Trophoblast cell (in vitro differentiated cells and primary cell): ENCODE measurements around the gene THG1L.
"Not testable (repeated sequence)": the region's sequence is repeated elsewhere in the genome, so short reads cannot be mapped to it uniquely, and the experiment has no call there.

Experiments
- DNase-seq, 2 donors: peaks; one replicate each; pipeline ENCODE4 v3.0.0-alpha.2; 2016
- H2AFZ ChIP-seq: 2 replicates; pipeline ENCODE4 v1.6.1; 2013; ENCODE audit warnings: low read length, moderate library complexity, mild to moderate bottlenecking; ENCODE audit not compliant: insufficient read depth, poor library complexity
- H2AK5ac ChIP-seq: 2 replicates; pipeline ENCODE4 v1.6.1; 2013; ENCODE audit warnings: mild to moderate bottlenecking, low read length
- H2BK120ac ChIP-seq: 2 replicates; pipeline ENCODE4 v1.6.1; 2013; ENCODE audit warnings: low read length, mild to moderate bottlenecking, moderate library complexity; ENCODE audit not compliant: insufficient read depth, poor library complexity
- H2BK12ac ChIP-seq: 2 replicates; pipeline ENCODE4 v1.6.1; 2013; ENCODE audit warnings: mild to moderate bottlenecking, low read length, moderate library complexity
- H2BK5ac ChIP-seq: 2 replicates; pipeline ENCODE4 v1.6.1; 2013; ENCODE audit warnings: low read length, low read depth, moderate library complexity, mild to moderate bottlenecking; ENCODE audit not compliant: poor library complexity
- H3K14ac ChIP-seq: 2 replicates; pipeline ENCODE4 v1.6.1; 2013; ENCODE audit warnings: mild to moderate bottlenecking, low read length
- H3K18ac ChIP-seq: 2 replicates; pipeline ENCODE4 v1.6.1; 2013; ENCODE audit warnings: mild to moderate bottlenecking, low read length
- H3K23ac ChIP-seq: 2 replicates; pipeline ENCODE4 v1.6.1; 2013; ENCODE audit warnings: low read length
- H3K27ac ChIP-seq: 2 replicates; pipeline ENCODE4 v1.5.1; 2013; ENCODE audit warnings: low read depth, mild to moderate bottlenecking, inconsistent platforms, low read length, moderate library complexity
- H3K27me3 ChIP-seq: 2 replicates; pipeline ENCODE4 v1.6.1; 2013; ENCODE audit warnings: inconsistent platforms, mild to moderate bottlenecking, low read length, moderate library complexity; ENCODE audit not compliant: insufficient read depth
- H3K36me3 ChIP-seq, 2 experiments: 1 replicate in 1 of 2; 2 replicates in 1 of 2; pipeline ENCODE4 v1.6.1; 2013; ENCODE audit warnings: low read length in 2 of 2, mild to moderate bottlenecking in 2 of 2, moderate library complexity in 1 of 2; ENCODE audit not compliant: insufficient read depth in 2 of 2, control insufficient read depth in 1 of 2
- H3K4ac ChIP-seq: 2 replicates; pipeline ENCODE4 v1.6.1; 2013; ENCODE audit warnings: low read depth, mild to moderate bottlenecking, low read length, moderate library complexity
- H3K4me1 ChIP-seq, 2 experiments: 1 replicate in 1 of 2; 2 replicates in 1 of 2; pipeline ENCODE4 v1.6.1; 2013; ENCODE audit warnings: low read length in 2 of 2, mild to moderate bottlenecking in 2 of 2, moderate library complexity in 1 of 2; ENCODE audit not compliant: insufficient read depth in 2 of 2, control insufficient read depth in 1 of 2
- H3K4me2 ChIP-seq: 2 replicates; pipeline ENCODE4 v1.6.1; 2013; ENCODE audit warnings: inconsistent platforms, mild to moderate bottlenecking, low read length, moderate library complexity
- H3K4me3 ChIP-seq: 2 replicates; pipeline ENCODE4 v1.5.1; 2013; ENCODE audit warnings: mild to moderate bottlenecking, low read depth, low read length, inconsistent platforms
- H3K79me1 ChIP-seq: one replicate; pipeline ENCODE4 v1.6.1; 2013; ENCODE audit warnings: low read length
- H3K79me2 ChIP-seq: 2 replicates; pipeline ENCODE4 v1.6.1; 2013; ENCODE audit warnings: low read length, mild to moderate bottlenecking; ENCODE audit not compliant: control insufficient read depth, insufficient read depth, poor library complexity
- H3K9ac ChIP-seq: 2 replicates; pipeline ENCODE4 v1.6.1; 2013; ENCODE audit warnings: mild to moderate bottlenecking, low read length
- H3K9me3 ChIP-seq: 2 replicates; pipeline ENCODE4 v1.6.1; 2013; ENCODE audit warnings: low read depth, mild to moderate bottlenecking, control low read depth, inconsistent platforms, low read length; ENCODE audit not compliant: insufficient read depth
- H4K12ac ChIP-seq: 2 replicates; pipeline ENCODE4 v1.6.1; 2013; ENCODE audit warnings: low read depth, mild to moderate bottlenecking, low read length, moderate library complexity
- H4K8ac ChIP-seq: 2 replicates; pipeline ENCODE4 v1.6.1; 2013; ENCODE audit warnings: low read depth, mild to moderate bottlenecking, low read length, moderate library complexity
- H4K91ac ChIP-seq: one replicate; pipeline ENCODE4 v1.6.1; 2013; ENCODE audit warnings: low read depth, mild to moderate bottlenecking, low read length, moderate library complexity
- WGBS: extraction: QIAGEN DNeasy Blood & Tissue Kit; methylation state at CpG from one replicate; pipeline ENCODE4 v1.1.7; 2013; ENCODE audit warnings: missing lambda C conversion rate; ENCODE audit not compliant: insufficient read length, insufficient coverage; ENCODE audit errors: extremely low coverage; 5-methylcytosine and 5-hydroxymethylcytosine counted together

Gene THG1L

GRCh38 chr5:157689942-157690689 is 41.1 kb upstream of the THG1L start:
- Histone ChIP-seq H3K23ac (no peak overlapping the region), H2AK5ac (no peak overlapping the region), H4K12ac (no peak overlapping the region), H3K79me1 (no peaks in the 10 kb centered on the region), H3K18ac (no peak overlapping the region), H3K4me3 (no peak overlapping the region), H3K27ac (no peak overlapping the region), H3K4me1 (no peaks in the 10 kb centered on the region), H2BK120ac (no peak overlapping the region), H4K91ac (no peak overlapping the region), H3K4me2 (no peak overlapping the region), H3K14ac (no peak overlapping the region), H2BK12ac (no peak overlapping the region), H3K4ac (no peak overlapping the region), H3K9me3 (peaks cover 2% of the 10 kb centered on the region), H3K27me3 (no peaks in the 10 kb centered on the region), H2BK5ac (no peak overlapping the region), H2AFZ (no peak overlapping the region), H3K36me3 (no peaks in the 10 kb centered on the region), H4K8ac (no peak overlapping the region), H3K79me2 (no peaks in the 10 kb centered on the region), H3K9ac (no peak overlapping the region)
- no CpG with 5 or more reads among the region's 52 CpGs for WGBS
- no peak for DNase-seq

DNA sequence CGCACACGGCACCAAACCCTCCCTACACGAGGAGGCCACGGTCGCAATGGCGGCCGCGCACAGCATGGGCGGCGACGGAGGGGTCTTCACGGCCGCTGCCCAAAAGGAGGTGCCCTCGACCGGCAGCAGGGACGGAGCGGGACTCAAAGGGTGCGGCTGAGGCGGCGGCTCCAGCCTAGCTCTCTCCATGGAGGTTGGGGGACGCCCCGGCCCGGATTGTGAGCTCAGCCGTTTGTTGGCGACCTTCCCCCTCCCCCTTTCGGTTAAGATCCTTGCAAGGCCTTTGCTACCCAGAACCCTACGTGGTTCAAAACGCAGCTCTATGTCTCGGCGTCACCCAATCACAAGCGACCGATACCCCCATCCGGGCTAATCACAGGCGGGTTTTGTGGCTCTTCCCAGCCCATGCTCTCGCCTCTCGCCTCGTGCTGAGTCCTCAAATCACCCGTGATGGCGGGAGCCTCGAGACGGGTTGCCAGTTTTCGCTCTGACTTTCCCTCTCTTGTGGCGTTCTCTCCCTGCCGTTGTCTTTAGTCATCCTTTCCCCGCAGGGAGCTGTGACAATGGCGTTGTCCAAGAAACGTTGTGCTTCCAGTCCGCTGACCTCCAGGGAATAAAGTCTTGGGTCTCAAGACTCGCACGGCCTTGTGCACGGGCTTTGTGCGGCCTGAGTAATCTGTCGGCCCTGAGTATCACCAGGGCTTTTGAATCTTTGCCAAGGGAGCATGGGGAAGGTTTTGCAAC is 40.4 kb upstream of the THG1L start:
- no peak overlapping the region for H2BK5ac ChIP-seq
- H3K4me2 ChIP-seq = no peak overlapping the region
- H3K14ac ChIP-seq = no peak overlapping the region
- DNase-seq = no peak
- H2BK12ac ChIP-seq = no peak overlapping the region
- H3K4ac ChIP-seq = no peak overlapping the region
- H4K8ac ChIP-seq = no peak overlapping the region
- no peak overlapping the region for H4K91ac ChIP-seq
- no peaks in the 10 kb centered on the region for H3K79me2 ChIP-seq
- H3K4me1 ChIP-seq = no peaks in the 10 kb centered on the region
- no peak overlapping the region for H2BK120ac ChIP-seq
- H3K18ac ChIP-seq = no peak overlapping the region
- H3K9ac ChIP-seq = no peak overlapping the region
- no peak overlapping the region for H2AFZ ChIP-seq
- no peaks in the 10 kb centered on the region for H3K79me1 ChIP-seq
- H3K4me3 ChIP-seq = no peak overlapping the region
- H3K36me3 ChIP-seq = no peaks in the 10 kb centered on the region
- H3K27me3 ChIP-seq = no peaks in the 10 kb centered on the region
- H3K23ac ChIP-seq = no peak overlapping the region
- no peak overlapping the region for H4K12ac ChIP-seq
- peaks cover 2% of the 10 kb centered on the region for H3K9me3 ChIP-seq
- H2AK5ac ChIP-seq = no peak overlapping the region
- WGBS = no CpG with 5 or more reads among the region's 53 CpGs
- H3K27ac ChIP-seq = no peak overlapping the region

- not testable (repeated sequence) for H3K27ac ChIP-seq, H3K4ac ChIP-seq, H4K12ac ChIP-seq, H3K9me3 ChIP-seq, H2BK5ac ChIP-seq, H2BK12ac ChIP-seq, H4K8ac ChIP-seq, H3K4me2 ChIP-seq, H3K4me3 ChIP-seq, H3K14ac ChIP-seq, H2AK5ac ChIP-seq, H2BK120ac ChIP-seq, H3K36me3 ChIP-seq, H3K18ac ChIP-seq, H2AFZ ChIP-seq, H3K79me2 ChIP-seq, H3K23ac ChIP-seq, H3K79me1 ChIP-seq, H3K4me1 ChIP-seq, H3K9ac ChIP-seq, DNase-seq, H4K91ac ChIP-seq, H3K27me3 ChIP-seq
- no CpG with 5 or more reads among the region's 25 CpGs for WGBS
Observed at GRCh38 chr5:157693816-157694215, 37.4 kb upstream of the THG1L start.

DNA sequence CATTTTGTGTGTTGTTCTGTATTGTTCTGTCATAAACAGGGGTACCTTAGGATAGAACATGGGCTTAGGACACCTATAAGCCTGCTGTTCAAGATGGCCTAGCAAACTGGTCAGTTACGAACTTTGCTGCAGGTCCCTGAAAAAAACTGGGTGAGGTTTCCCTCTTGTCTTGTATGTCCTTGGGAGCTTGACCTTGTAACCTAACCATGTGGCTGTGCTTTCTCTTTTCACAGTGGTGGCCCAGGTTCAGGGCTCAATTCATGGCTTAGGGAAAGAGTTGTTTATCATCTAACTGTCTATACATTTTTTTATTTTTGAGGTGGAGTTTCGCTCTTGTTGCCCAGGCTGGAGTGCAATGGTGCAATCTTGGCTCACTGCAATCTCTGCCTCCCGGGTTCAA is 35.1 kb upstream of the THG1L start:
- H4K91ac ChIP-seq, H4K12ac ChIP-seq, H3K23ac ChIP-seq, H3K27me3 ChIP-seq, H3K9me3 ChIP-seq, H3K4ac ChIP-seq, H2BK120ac ChIP-seq, H2AK5ac ChIP-seq, H2BK5ac ChIP-seq, DNase-seq, H2BK12ac ChIP-seq, H3K14ac ChIP-seq, H3K18ac ChIP-seq, H3K4me2 ChIP-seq, H3K79me2 ChIP-seq, H3K9ac ChIP-seq, H2AFZ ChIP-seq, H3K79me1 ChIP-seq, H3K4me3 ChIP-seq, H3K4me1 ChIP-seq, H4K8ac ChIP-seq, H3K36me3 ChIP-seq, H3K27ac ChIP-seq: not testable (repeated sequence)
- WGBS = no CpG with 5 or more reads among the region's 3 CpGs
